Measurements from ENCODE around the gene CASP5.
"Not testable (repeated sequence)": the region's sequence is repeated elsewhere in the genome, so short reads cannot be mapped to it uniquely, and the experiment has no call there.

Gene CASP5

DNA sequence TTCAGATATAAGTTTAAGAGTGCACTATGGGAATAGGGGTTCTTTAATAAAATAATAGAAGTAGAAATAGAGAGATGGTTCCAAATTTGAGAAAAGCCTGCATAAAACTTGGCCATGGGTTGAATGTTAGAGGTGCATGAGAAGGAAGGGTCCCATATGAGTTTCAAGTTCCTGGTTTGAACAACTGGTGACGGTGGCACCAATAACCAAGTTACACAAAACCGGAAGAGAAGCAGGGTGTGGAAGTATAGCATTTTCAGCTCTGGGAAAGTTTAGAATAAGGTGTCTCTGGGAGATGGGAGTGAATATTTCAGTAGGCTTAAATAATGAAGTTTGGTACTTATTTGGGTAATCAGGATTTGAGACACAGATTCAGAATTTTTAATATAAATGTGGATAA is 9.5 kb upstream of the CASP5 start:
- no peak for DNase-seq

- DNase-seq = no peak
Measured at GRCh38 chr11:105027678-105028077, 4.7 kb upstream of the CASP5 start.

- DNase-seq = no peak
Measured at GRCh38 chr11:105024394-105024793, 1.4 kb upstream of the CASP5 start.

DNA sequence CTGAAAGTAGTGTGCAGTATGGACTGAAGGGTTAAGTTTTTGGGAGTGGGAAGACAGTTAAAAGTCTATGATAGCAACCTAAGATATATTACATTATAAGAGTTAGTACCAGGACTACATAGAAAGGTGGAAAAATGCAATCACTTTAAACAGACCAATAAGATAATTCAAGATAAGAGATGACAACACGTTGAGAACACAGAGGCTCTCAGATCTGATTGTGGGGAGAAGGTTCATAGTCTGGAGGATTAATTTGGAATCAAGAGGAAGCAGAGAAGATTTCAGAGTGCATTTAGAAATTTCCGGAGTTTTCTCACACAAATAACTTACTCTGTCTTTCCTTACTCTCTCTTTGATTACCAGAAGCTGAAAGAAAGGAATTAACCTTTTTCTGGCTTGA is 441 bp downstream of the CASP5 start:
- DNase-seq = no peak

- no peak for DNase-seq
Measured at GRCh38 chr11:105007463-105007862, 15.5 kb downstream of the CASP5 start.

GRCh38 chr11:105005451-105005845 is 17.5 kb downstream of the CASP5 start:
- no peak for DNase-seq

DNA sequence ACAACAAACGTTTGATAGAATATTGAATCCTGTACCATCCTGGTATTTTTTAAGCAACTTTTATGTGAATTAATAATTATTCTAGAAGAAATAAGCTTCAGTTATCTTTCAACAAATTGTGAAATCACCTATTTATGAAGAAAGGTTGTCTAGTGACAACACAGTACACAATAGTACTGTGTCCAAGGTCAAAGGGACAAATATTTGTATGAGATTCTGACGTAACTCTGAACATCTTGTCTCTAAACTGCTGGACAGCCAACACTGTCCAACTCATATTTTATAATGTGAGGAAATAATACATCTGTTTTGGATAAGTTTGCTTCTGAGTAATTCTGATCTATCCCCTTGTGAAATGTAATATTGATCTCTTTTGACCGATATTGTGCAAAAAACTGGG is 18.9 kb downstream of the CASP5 start:
- DNase-seq = no peak

GRCh38 chr11:105003151-105003550 is 19.8 kb downstream of the CASP5 start:
- DNase-seq = no peak

DNA sequence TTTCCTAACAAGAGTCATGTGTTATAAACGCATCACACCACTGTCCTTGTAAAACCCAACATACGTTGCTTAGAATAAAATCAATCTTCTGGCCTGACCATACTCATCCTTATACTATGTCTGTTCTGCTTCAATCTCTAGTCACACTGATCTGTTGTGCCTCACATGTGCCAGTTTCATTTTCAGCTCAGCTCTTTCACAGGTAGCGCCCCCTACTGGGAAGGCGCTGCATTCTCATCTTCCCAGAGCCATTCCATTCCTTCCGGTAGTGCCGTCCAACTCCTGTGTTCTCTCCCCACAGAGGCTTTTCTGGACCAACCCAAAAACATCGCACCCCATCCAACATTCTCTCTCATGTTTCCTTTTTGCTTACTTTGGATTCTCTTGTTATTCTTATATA is 22.2 kb downstream of the CASP5 start:
- no peak for DNase-seq

DNA sequence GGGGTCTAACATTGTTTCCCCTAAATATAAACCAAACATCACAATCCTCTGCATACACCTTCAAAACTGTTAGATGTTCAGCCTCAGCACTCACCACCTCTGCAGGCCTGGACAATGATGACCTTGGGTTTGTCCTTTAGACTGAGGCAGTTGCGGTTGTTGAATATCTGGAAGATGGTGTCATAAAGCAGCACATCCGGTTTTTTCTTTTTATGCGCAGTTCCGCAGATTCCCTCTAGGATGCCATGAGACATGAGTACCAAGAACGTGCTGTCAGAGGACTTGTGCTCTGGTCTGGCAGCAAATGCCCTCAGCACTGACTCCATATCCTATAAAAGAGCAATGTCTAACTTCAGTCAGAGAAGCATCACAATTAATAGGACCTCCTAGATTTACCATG is 22.8 kb downstream of the CASP5 start:
- no peak for DNase-seq

DNA sequence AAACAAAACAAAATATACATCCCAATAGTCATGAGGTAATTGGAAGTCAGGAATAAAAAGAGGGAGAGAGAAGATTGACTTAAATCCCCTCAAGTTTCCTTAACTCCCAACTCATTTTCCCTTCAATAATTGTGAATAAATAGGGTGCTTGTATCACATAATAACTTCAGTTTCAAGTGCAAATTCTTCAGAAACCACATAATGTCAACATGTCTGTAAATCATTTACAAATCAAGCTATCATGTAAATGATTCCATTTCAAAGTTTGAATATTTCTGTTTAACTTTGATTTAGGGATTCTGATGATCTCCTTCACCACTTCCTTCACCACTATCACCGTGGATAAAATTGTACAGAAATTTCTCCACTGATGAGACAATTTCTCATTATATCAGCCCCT is 23.2 kb downstream of the CASP5 start:
- no peak for DNase-seq

DNA sequence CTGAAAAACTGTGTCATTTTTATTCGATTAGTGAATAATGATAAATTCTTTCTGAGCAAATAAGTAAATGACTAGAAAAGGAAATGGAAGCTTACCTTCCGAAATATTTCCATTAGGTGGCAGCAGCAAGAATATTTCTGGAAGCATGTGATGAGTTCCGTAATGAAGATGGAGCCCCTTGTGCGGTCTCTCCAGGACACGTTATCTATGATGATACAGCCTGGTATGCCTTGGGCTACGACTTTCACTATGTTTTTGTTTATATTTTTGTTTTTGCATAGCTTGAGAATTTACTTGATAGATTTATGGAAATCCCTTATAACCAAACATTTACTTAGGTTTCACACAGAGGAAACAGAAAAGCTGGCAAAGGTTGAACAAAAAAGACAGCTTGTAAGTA is 25.7 kb downstream of the CASP5 start:
- no peak for DNase-seq

DNA sequence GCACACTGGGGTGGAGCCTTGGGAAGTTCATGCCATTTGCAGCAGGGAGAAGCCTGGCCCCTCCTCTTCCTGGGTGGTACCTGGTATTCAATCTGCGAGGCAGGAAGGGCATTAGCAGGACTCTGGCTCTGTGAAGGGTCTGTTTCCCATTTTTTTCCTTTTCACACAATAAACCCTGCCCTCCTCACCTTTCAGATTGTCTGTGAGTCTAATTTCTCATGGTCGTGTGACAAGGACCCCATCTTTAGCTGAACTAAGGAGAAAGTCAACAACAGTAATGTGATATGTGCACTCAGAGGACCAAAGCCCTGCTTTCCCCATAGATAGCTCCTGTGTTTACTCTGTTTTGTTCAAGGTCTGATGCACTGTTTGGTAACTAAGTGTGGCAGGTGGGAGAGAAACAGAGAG is 28.0 kb downstream of the CASP5 start:
- DNase-seq = peak; percentile 42

DNA sequence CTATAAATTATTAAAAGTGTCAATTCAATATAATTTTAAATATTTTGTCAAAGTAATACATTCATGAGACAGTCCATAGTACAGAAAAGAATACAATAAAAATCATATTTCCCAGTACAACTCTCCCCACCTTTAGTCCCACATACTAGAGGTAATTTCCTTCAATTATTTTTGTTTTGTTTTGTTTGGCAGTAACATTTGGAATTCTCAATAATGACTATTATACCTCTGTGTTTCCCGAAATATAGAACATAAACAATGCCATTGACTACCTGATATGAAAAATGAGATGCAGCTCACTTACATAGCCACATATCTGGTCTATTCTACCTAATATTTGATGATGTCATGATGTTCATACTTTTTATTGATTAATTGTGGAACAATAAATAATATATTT is 30.2 kb downstream of the CASP5 start:
- no peak for DNase-seq

DNA sequence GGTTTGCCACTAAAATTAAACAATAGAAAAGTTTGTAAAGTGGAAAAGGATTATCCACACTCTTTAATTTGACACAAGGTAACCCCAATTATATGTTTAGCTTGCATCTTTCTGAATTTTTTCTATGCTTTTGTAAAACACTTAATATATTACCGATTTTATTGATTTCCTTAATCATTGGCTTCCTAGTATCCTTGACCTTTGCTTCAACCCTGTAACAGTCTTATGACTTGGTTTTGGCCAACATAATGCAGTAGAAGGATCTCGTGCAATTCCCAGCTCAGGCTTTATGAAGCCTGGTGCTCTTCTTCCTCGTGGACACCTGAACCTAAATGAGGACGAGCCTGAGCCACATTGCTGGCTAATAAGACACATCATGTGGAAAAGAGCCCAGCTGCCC is 31.0 kb downstream of the CASP5 start:
- no peak for DNase-seq

DNA sequence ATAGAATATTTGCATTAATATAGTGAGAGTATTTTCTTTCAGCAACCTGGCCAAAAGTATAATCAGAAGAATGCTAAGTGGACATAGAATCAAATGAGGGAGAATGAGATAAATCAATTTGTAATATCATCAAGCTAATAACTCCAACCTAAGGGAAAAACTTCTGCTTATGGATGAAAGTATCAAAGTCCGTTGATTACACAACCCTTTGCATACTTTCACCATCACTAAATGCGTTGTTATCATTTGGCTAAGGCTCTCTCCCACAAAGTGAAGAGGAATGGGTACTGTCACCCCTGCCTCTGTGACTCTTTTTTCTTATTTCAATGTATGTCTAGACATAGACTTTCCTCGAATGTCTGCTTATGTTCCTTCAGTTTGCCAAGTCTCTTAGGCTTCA is 38.2 kb downstream of the CASP5 start:
- DNase-seq = no peak

DNA sequence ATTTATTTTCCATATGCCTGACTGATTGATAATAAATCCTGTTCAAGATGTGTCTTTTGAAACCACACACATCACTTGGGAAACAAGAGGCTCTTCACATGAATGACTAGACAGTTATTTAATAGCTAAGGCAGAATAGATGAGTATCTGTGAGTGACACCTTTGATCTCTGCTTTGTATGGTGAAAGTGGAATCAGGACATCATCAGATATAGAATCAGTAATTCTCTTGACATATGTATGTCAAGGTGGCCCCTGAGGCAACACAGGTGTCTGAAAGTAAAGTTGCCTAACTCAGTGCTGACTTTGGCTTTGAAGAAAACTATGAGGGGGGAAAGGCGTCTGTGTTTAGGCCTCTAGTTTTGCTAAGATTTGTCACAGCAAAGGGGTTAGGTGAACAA is 43.1 kb downstream of the CASP5 start:
- no peak for DNase-seq

DNA sequence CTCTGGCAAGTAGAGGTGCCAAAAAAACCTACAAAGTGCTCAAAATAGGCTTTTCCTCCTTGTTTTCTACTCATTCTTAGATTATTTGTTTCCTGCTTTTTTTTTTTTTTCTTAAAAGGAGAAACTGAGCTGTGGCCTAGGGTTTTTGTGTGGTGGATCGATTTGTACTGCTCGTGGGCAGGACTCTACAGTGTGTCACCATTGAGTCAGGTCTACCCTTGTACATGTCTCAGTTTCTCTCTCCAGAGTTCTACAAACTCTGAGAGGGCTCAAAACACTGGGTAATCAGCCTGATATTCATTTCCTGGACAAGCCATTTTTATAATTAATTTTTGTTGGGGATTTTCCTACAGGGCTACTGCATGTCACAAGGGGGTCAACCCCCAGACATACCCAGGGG is 49.4 kb downstream of the CASP5 start:
- no peak for DNase-seq

DNA sequence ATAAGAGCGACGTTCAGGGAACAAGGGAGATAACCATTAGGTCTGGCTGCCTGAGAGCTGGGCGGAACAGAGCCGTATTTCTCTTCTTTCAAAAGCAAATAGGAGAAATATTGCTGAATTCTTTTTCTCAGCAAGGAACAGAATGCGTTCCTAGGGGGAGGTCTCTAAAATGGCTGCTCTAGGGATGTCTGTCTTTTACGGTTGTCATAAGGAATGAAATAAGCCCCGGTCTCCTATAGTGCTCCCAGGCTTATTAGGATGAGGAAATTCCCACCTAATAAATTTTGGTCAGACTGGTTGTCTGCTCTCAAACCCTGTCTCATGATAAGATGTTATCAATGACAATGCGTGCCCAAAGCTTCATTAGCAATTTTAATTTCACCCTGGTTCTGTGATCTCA is 50.0 kb downstream of the CASP5 start:
- not testable (repeated sequence) for DNase-seq

DNA sequence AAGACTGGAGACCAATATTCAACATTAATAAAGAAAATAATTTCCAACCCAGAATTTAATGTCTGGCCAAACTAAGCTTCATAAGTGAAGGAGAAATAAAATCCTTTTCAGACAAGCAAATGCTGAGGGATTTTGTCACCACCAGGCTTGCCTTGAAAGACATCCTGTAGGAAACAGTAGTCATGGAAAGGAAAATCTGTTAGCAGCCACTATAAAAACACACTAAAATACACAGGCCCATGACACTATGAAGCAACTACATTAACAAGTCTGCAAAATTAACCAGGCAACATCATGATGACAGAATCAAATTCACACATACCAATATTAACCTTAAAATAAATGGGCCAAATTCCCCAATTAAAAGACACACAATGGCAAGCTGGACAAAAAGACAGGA is 52.2 kb downstream of the CASP5 start:
- no peak for DNase-seq

DNA sequence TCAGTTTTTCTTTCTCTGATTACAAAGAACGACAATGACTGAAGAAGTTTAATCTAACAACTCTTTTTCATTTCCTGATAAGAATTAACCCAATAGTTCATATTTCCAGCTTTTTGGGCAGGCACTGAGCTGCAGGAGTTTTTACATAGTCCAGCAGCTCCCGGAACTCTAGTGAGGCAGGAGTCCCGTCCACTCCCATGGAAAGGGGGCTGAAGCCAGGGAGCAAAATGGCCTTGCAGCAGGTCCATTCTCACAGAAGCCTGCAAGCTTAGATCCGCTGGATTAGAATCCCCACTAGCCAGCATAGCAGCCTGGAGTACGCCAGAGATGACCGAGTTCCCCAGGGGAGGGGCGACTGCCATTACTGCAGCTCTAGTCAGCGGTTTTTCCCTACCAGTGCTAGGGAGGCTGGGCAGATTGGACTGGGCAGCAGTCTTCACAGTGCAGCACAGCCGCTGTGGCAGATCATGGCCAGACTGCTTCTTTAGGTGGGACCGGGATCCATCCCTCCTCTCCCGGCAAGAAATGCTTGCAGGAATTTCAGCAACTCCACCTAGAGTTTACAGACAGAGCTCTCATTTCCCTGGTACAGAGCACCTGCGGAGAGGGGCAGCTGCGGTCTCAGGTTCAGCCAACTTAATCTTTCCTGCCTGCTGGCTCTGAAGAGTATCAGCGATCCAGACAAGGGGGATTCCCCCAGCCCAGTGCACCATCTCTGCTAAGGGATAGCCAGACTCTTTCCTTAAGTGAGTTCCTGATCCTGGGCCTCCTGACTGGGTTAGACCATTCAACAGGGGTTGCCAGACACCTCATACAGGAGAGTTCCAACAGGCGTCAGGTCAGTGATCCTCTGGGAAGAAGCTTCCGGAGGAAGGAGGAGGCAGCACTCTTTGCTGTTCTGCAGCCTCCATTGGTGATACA is 53.9 kb downstream of the CASP5 start:
- DNase-seq = peak; percentile 5

- no peak for DNase-seq
Measured at GRCh38 chr11:104968355-104968855, 54.6 kb downstream of the CASP5 start, which contains the start of gene CASP4. Gene CASP4, minus strand, starts transcription at chr11:104968574. Its CDS starts 49 bp downstream, at chr11:104968525.

GRCh38 chr11:104967534-104968354 is 55.2 kb downstream of the CASP5 start:
- DNase-seq = no peak

- DNase-seq = no peak
Measured at GRCh38 chr11:104965735-104966134, 57.2 kb downstream of the CASP5 start.
